NB4 (cell line): ENCODE data around the gene LDLRAD3.

Experiments
- CTCF ChIP-seq: IDR thresholded peaks from one replicate; pipeline ENCODE4 v1.5.1; 2012; ENCODE audit warnings: low read depth, low read length
- MYC ChIP-seq: IDR thresholded peaks from 2 replicates; pipeline ENCODE4 v1.6.1; 2011; ENCODE audit warnings: low read depth, low read length

- TF ChIP-seq MYC, result no peak
- no peak for TF ChIP-seq CTCF
These were observed 334.8 kb downstream of the LDLRAD3 start for GRCh38 chr11:36278531-36279282.
